HTR-8/SVneo (cell line): ENCODE data around the gene HSH2D.
A peak's percentile ranks its signal among the peaks of the same experiment; 100 is the strongest.
"Not testable (repeated sequence)": the region's sequence is repeated elsewhere in the genome, so short reads cannot be mapped to it uniquely, and the experiment has no call there.

Experiments
- DNase-seq: peaks from one replicate; pipeline ENCODE4 v3.0.0; 2011; ENCODE audit warnings: low spot score, mixed read lengths; ENCODE audit not compliant: insufficient read length
- FAIRE-seq: peaks from 2 replicates; lab custom pipeline; 2011; peaks lifted over from hg19 to GRCh38; lab: Jason Lieb, UNC

The HSH2D gene

GRCh38 chr19:16143399-16144215 is at the start of gene HSH2D:
TSS of gene HSH2D (plus strand) at chr19:16143685. CDS start at chr19:16148751, 5,066 bp downstream.
- DNase-seq (no peak), FAIRE-seq (no peak)

- DNase-seq (no peak), FAIRE-seq (no peak)
Measured at GRCh38 chr19:16094360-16095070, 49.0 kb upstream of the HSH2D start.

- DNase-seq: no peak
- no peak for FAIRE-seq
Measured at GRCh38 chr19:16095071-16095571, 48.4 kb upstream of the HSH2D start.

GRCh38 chr19:16096280-16096855 is 47.1 kb upstream of the HSH2D start:
- no peak for FAIRE-seq
- no peak for DNase-seq

- DNase-seq: no peak
- no peak for FAIRE-seq
Measured at GRCh38 chr19:16098416-16098768, 45.1 kb upstream of the HSH2D start.

GRCh38 chr19:16098821-16099220 is 44.7 kb upstream of the HSH2D start:
- no peak for FAIRE-seq
- no peak for DNase-seq

- FAIRE-seq: not testable (repeated sequence)
Measured at GRCh38 chr19:16099314-16099965, 44.0 kb upstream of the HSH2D start.

GRCh38 chr19:16100524-16100923 is 43.0 kb upstream of the HSH2D start:
- FAIRE-seq (no peak), DNase-seq (no peak)

More at GRCh38 chr19:16099314-16099965, 44.0 kb upstream of the HSH2D start:
- not testable (repeated sequence) for DNase-seq

- FAIRE-seq: no peak
- no peak for DNase-seq
Measured at GRCh38 chr19:16104722-16105121, 38.8 kb upstream of the HSH2D start.

GRCh38 chr19:16106121-16106520 is 37.4 kb upstream of the HSH2D start:
- no peak for DNase-seq
- FAIRE-seq: no peak

GRCh38 chr19:16111160-16111908 is 32.2 kb upstream of the HSH2D start, which contains the start of gene RAB8A:
TSS of gene RAB8A (plus strand) at chr19:16111889. CDS start at chr19:16111902, 13 bp downstream.
- FAIRE-seq (peak; percentile 97), DNase-seq (peak; percentile 100)

GRCh38 chr19:16111909-16112752 is 31.4 kb upstream of the HSH2D start:
- DNase-seq (no peak), FAIRE-seq (no peak)

- FAIRE-seq: no peak
Measured at GRCh38 chr19:16112778-16113177, 30.7 kb upstream of the HSH2D start.

GRCh38 chr19:16113727-16114126 is 29.8 kb upstream of the HSH2D start:
- FAIRE-seq (no peak), DNase-seq (no peak)

More at GRCh38 chr19:16112778-16113177, 30.7 kb upstream of the HSH2D start:
- no peak for DNase-seq

GRCh38 chr19:16115301-16116039 is 28.0 kb upstream of the HSH2D start:
- DNase-seq (no peak), FAIRE-seq (no peak)

GRCh38 chr19:16116067-16116466 is 27.4 kb upstream of the HSH2D start:
- DNase-seq (no peak), FAIRE-seq (no peak)

GRCh38 chr19:16117594-16118033 is 25.9 kb upstream of the HSH2D start:
- DNase-seq: no peak
- no peak for FAIRE-seq

- FAIRE-seq: no peak
- no peak for DNase-seq
Measured at GRCh38 chr19:16118489-16119033, 24.9 kb upstream of the HSH2D start.
